H1 (cell line): ENCODE results near the gene OCSTAMP. TPM values are rescaled to one million over a fixed set of nuclear protein-coding genes. Genes with fewer than 3 reads are reported as not detected.

Experiments used
- CTCF ChIA-PET: fragments of 300-600 bp; sonication (Branson Sonifier 250); formaldehyde crosslinking; loops from one replicate; lab custom pipeline; 2021; ENCODE audit not compliant: partially characterized antibody; lab: Charles Lee
- POLR2A ChIA-PET: fragments of 300-600 bp; sonication (Branson Sonifier 250); formaldehyde crosslinking; loops from one replicate; lab custom pipeline; 2021; ENCODE audit warnings: inconsistent platforms; ENCODE audit not compliant: partially characterized antibody; lab: Charles Lee
- DNase-seq, 2 experiments: peaks; one replicate each; pipeline versions ENCODE4 v3.0.0 to v3.0.0-alpha.2; 2010 to 2022; ENCODE audit warnings: low spot score in 2 of 2, low read depth in 1 of 2, mixed read lengths in 1 of 2
- FAIRE-seq: peaks from 2 replicates; lab custom pipeline; 2011; peaks lifted over from hg19 to GRCh38; lab: Jason Lieb, UNC
- H2AFZ ChIP-seq: 2 replicates; pipeline ENCODE4 v1.8.1; 2012; ENCODE audit warnings: low read length, inconsistent platforms
- H2AK5ac ChIP-seq: 2 replicates; pipeline ENCODE4 v1.6.1; 2013; ENCODE audit warnings: low read depth, low read length
- H2BK120ac ChIP-seq: replicated peaks from 2 replicates; pipeline ENCODE3; 2013; ENCODE audit warnings: low read depth, low read length, inconsistent platforms
- H2BK12ac ChIP-seq: 2 replicates; pipeline ENCODE4 v1.6.1; 2013; ENCODE audit warnings: low read depth, low read length
- H2BK15ac ChIP-seq: 2 replicates; pipeline ENCODE4 v1.6.1; 2013; ENCODE audit warnings: low read length
- H2BK20ac ChIP-seq: 2 replicates; pipeline ENCODE4 v1.6.1; 2013; ENCODE audit warnings: low read length
- H2BK5ac ChIP-seq: 2 replicates; pipeline ENCODE4 v1.6.1; 2013; ENCODE audit warnings: low read depth, low read length
- H3K14ac ChIP-seq: 2 replicates; pipeline ENCODE4 v1.6.1; 2013; ENCODE audit warnings: inconsistent platforms; ENCODE audit not compliant: insufficient read length
- H3K18ac ChIP-seq: 2 replicates; pipeline ENCODE4 v1.6.1; 2013; ENCODE audit warnings: low read length; ENCODE audit errors: extremely low read depth
- H3K23ac ChIP-seq: 2 replicates; pipeline ENCODE4 v1.6.1; 2013; ENCODE audit warnings: inconsistent platforms; ENCODE audit not compliant: insufficient read length
- H3K23me2 ChIP-seq: 2 replicates; pipeline ENCODE4 v1.6.1; 2013; ENCODE audit warnings: low read depth, low read length
- H3K27ac ChIP-seq: 2 replicates; pipeline ENCODE4 v1.6.1; 2011; ENCODE audit warnings: low read depth, low read length, inconsistent platforms
- H3K27me3 ChIP-seq, 4 experiments: replicated peaks in 1 of 4; 1 replicate in 1 of 4; 2 replicates in 3 of 4; pipeline versions ENCODE4 v1.6.1 to v1.8.1; 2011 to 2013; ENCODE audit warnings: low read length in 3 of 4, mild to moderate bottlenecking in 3 of 4, inconsistent platforms in 2 of 4, mixed read lengths in 2 of 4, moderate library complexity in 1 of 4; ENCODE audit not compliant: control insufficient read depth in 3 of 4, insufficient read depth in 3 of 4; ENCODE audit errors: extremely low read depth in 1 of 4
- H3K36me3 ChIP-seq, 4 experiments: 2 replicates each; pipeline versions ENCODE4 v1.6.1 to v1.8.1; 2011 to 2013; ENCODE audit warnings: mild to moderate bottlenecking in 4 of 4, low read length in 3 of 4, moderate library complexity in 2 of 4, control low read depth in 1 of 4, inconsistent platforms in 1 of 4; ENCODE audit not compliant: insufficient read depth in 4 of 4, control insufficient read depth in 2 of 4
- H3K4ac ChIP-seq: replicated peaks from 2 replicates; pipeline ENCODE3; 2013; ENCODE audit warnings: low read length, low read depth, mixed read lengths, inconsistent platforms; ENCODE audit not compliant: insufficient read length
- H3K4me1 ChIP-seq, 4 experiments: replicated peaks in 1 of 4; 1 replicate in 1 of 4; 2 replicates in 3 of 4; pipeline versions ENCODE4 v1.6.1 to v1.8.1; 2011 to 2013; ENCODE audit warnings: low read length in 3 of 4, inconsistent platforms in 2 of 4, mixed read lengths in 1 of 4; ENCODE audit not compliant: insufficient read depth in 4 of 4, control insufficient read depth in 3 of 4
- H3K4me2 ChIP-seq, 2 experiments: 2 replicates each; pipeline versions ENCODE4 v1.6.1 to v1.8.1; 2011 to 2013; ENCODE audit warnings: low read depth in 2 of 2, low read length in 2 of 2, control low read depth in 1 of 2, inconsistent platforms in 1 of 2, mild to moderate bottlenecking in 1 of 2; ENCODE audit not compliant: insufficient read depth in 1 of 2
- H3K4me3 ChIP-seq, 4 experiments: fragments of 200-600, 300-600 bp in 1 of 4; sonication (generic), shearing (Covaris generic), sonication (Bioruptor Twin) in 1 of 4; 2 replicates each; pipeline versions ENCODE4 v1.5.1 to v1.8.1; 2011 to 2016; ENCODE audit warnings: low read length in 4 of 4, low read depth in 3 of 4, control low read depth in 2 of 4, inconsistent platforms in 2 of 4, mild to moderate bottlenecking in 2 of 4, mixed read lengths in 1 of 4, moderate library complexity in 1 of 4; ENCODE audit not compliant: insufficient read depth in 2 of 4; ENCODE audit errors: extremely low read depth in 1 of 4
- H3K56ac ChIP-seq: replicated peaks from 2 replicates; pipeline ENCODE3; 2013; ENCODE audit warnings: low read depth, mild to moderate bottlenecking, mixed read lengths, low read length, inconsistent platforms; ENCODE audit not compliant: insufficient read length
- H3K79me1 ChIP-seq: 2 replicates; pipeline ENCODE4 v1.6.1; 2013; ENCODE audit warnings: low read depth, low read length, control low read depth
- H3K79me2 ChIP-seq, 2 experiments: 2 replicates each; pipeline versions ENCODE4 v1.6.1 to v1.8.1; 2012 to 2013; ENCODE audit warnings: low read length in 2 of 2, mild to moderate bottlenecking in 2 of 2, inconsistent platforms in 1 of 2; ENCODE audit not compliant: insufficient read depth in 2 of 2, control insufficient read depth in 1 of 2
- H3K9ac ChIP-seq, 4 experiments: replicated peaks in 1 of 4; 1 replicate in 1 of 4; 2 replicates in 3 of 4; pipeline versions ENCODE4 v1.6.1 to v1.8.1; 2011 to 2013; ENCODE audit warnings: low read depth in 3 of 4, low read length in 3 of 4, control low read depth in 2 of 4, mild to moderate bottlenecking in 2 of 4, moderate library complexity in 2 of 4, inconsistent platforms in 1 of 4; ENCODE audit errors: extremely low read depth in 1 of 4
- H3K9me3 ChIP-seq, 2 experiments: 2 replicates each; pipeline versions ENCODE4 v1.6.1 to v1.8.1; 2012 to 2013; ENCODE audit warnings: mild to moderate bottlenecking in 2 of 2, moderate library complexity in 2 of 2, control low read depth in 1 of 2, inconsistent platforms in 1 of 2, low read depth in 1 of 2, low read length in 1 of 2, mixed read lengths in 1 of 2; ENCODE audit not compliant: insufficient read depth in 2 of 2
- H4K20me1 ChIP-seq, 2 experiments: replicated peaks in 1 of 2; 2 replicates each; pipeline versions ENCODE3 to v1.8.1; 2011 to 2013; ENCODE audit warnings: inconsistent platforms in 2 of 2, low read length in 2 of 2, mild to moderate bottlenecking in 1 of 2; ENCODE audit not compliant: insufficient read depth in 2 of 2, control insufficient read depth in 1 of 2
- H4K5ac ChIP-seq: 2 replicates; pipeline ENCODE4 v1.6.1; 2013; ENCODE audit warnings: low read length, low read depth, mixed read lengths, inconsistent platforms; ENCODE audit not compliant: insufficient read length
- H4K8ac ChIP-seq: 2 replicates; pipeline ENCODE4 v1.8.0; 2013; ENCODE audit warnings: mild to moderate bottlenecking, moderate library complexity, low read length, inconsistent platforms; ENCODE audit not compliant: insufficient read depth; ENCODE audit errors: extremely low read depth
- H4K91ac ChIP-seq: replicated peaks from 2 replicates; pipeline ENCODE3; 2013; ENCODE audit warnings: low read length, mixed read lengths, inconsistent platforms; ENCODE audit not compliant: insufficient read length
- CTCF ChIP-seq, 3 experiments: IDR thresholded peaks; 1 replicate in 2 of 3; 2 replicates in 1 of 3; pipeline versions ENCODE4 v1.5.1 to v1.6.1; 2011; ENCODE audit warnings: low read length in 3 of 3, mild to moderate bottlenecking in 3 of 3, inconsistent platforms in 2 of 3, low read depth in 1 of 3, moderate library complexity in 1 of 3; ENCODE audit not compliant: insufficient read depth in 1 of 3; ENCODE audit errors: control extremely low read depth in 1 of 3
- EP300 ChIP-seq, 2 experiments: IDR thresholded peaks; 1 replicate in 1 of 2; 2 replicates in 1 of 2; pipeline ENCODE4 v1.6.1; 2011 to 2012; ENCODE audit warnings: low read depth in 2 of 2, low read length in 2 of 2, mild to moderate bottlenecking in 2 of 2, borderline replicate concordance in 1 of 2, inconsistent platforms in 1 of 2, moderate library complexity in 1 of 2
- GTF2F1 ChIP-seq: IDR thresholded peaks from 2 replicates; pipeline ENCODE4 v1.6.1; 2012; ENCODE audit warnings: low read depth, low read length, improper control_type of control experiment, borderline replicate concordance
- RAD21 ChIP-seq, 2 experiments: IDR thresholded peaks in 1 of 2; conservative IDR thresholded peaks in 1 of 2; 2 replicates each; pipeline ENCODE4 v1.6.1; 2011; ENCODE audit warnings: low read depth in 2 of 2, low read length in 2 of 2, improper control_type of control experiment in 1 of 2, inconsistent platforms in 1 of 2, mild to moderate bottlenecking in 1 of 2, moderate library complexity in 1 of 2
- ZNF274 ChIP-seq: IDR thresholded peaks from 2 replicates; pipeline ENCODE4 v1.7.0; 2012; ENCODE audit warnings: low read length, borderline replicate concordance; ENCODE audit errors: extremely low read depth
- WGBS, 2 experiments: shearing (Covaris generic) in 1 of 2; methylation state at CpG; one replicate each; pipeline versions ENCODE4 v1.1.6 to v1.1.7; 2013 to 2015; ENCODE audit warnings: low lambda C conversion rate in 2 of 2, mixed read lengths in 2 of 2, inconsistent platforms in 1 of 2, low coverage in 1 of 2, missing lambda C conversion rate in 1 of 2; ENCODE audit not compliant: insufficient replicate concordance in 2 of 2, insufficient coverage in 1 of 2, insufficient read length in 1 of 2; ENCODE audit errors: extremely low coverage in 1 of 2, missing lambda C conversion rate in 1 of 2; 5-methylcytosine and 5-hydroxymethylcytosine counted together
- polyA plus RNA-seq, 7 experiments: library from polyadenylated mRNA; depleted of rRNA in 3 of 7; stranded (reverse) in 5 of 7; unstranded in 2 of 7; fragments of >200 nt in 5 of 7; fragments of 200-250 nt in 2 of 7; gene quantifications; 1 replicate in 5 of 7; 2 replicates in 1 of 7; 4 replicates in 1 of 7; pipeline versions ENCODE4 v1.2.1 to v1.2.3, GENCODE V29; 2011 to 2013; ENCODE audit warnings: missing spikeins in 2 of 7, mixed read lengths in 2 of 7
- total RNA-seq: library from RNA; stranded (reverse); fragmentation: NEBNext Ultra II Directional; extraction: Animal tissue kit (Norgen Biotek cat#: 25700); gene quantifications from 2 replicates; pipeline ENCODE4 v1.2.1, GENCODE V29; 2021

The OCSTAMP gene
- total and polyA plus RNA-seq, 2 of the 8 experiments (the other 6 are each of a cell fraction or from before 2014, with no cell fraction given) = 0.09 to 0.13 TPM

GRCh38 chr20:46592580-46593362 lies 42.3 kb upstream of the OCSTAMP start:
- Histone ChIP-seq H3K79me1 (no peaks in the 10 kb centered on the region), H3K36me3 (0 out of 8 replicates have a peak, but pooled peaks cover 0 to 5% (median 0%) of the 10 kb centered on the region in 4 experiments), H3K27ac (no peak overlapping the region), H2BK12ac (no peak overlapping the region), H2AK5ac (no peak overlapping the region), H3K4me2 (no peak overlapping the region), H2BK20ac (no peak overlapping the region), H3K23me2 (no peaks in the 10 kb centered on the region; the same call in 1 of the 2 replicates), H4K20me1 (no peaks in the 10 kb centered on the region), H3K79me2 (no peaks in the 10 kb centered on the region), H3K56ac (no peak overlapping the region), H2BK120ac (no peak overlapping the region), H3K4ac (no peak overlapping the region), H3K18ac (no peak overlapping the region), H4K8ac (no peak overlapping the region)
- CTCF ChIA-PET = interaction anchor here (1.3 to 2.0 kb wide), 2 partner anchors 38 to 54 kb away, joined by 3 to 7 read pairs; no protein-coding TSS in a partner anchor
- DNase-seq = no peak
- WGBS, 2 experiments = 93% methylated on average over 4 of the region's 4 CpGs; no CpG with 5 or more reads in 1 of the 2 experiments
- TF ChIP-seq GTF2F1 = no peak
- TF ChIP-seq ZNF274 = no peak
- TF ChIP-seq CTCF (IDR thresholded peaks at IDR 0.05; ENCODE audit: control extremely low read depth in 1 of 3, insufficient read depth in 1 of 3, low read depth in 1 of 3, low read length in 3 of 3) = peak; percentile 39 to 56 (median 51); a peak in 3 of 4 replicates
- TF ChIP-seq RAD21 (IDR thresholded peaks at IDR 0.05 in 1 of 2, conservative IDR thresholded peaks at IDR 0.05 in 1 of 2; ENCODE audit: low read depth in 2 of 2, low read length in 2 of 2) = peak in 1 of 2 experiments; percentile 46; a peak in 1 of 4 replicates
- TF ChIP-seq EP300 (IDR thresholded peaks at IDR 0.05; ENCODE audit: borderline replicate concordance in 1 of 2, low read depth in 2 of 2, low read length in 2 of 2) = no peak
- TF ChIP-seq, all 59 proteins: peak for 2
- H2BK5ac ChIP-seq = no peak overlapping the region
- no peak overlapping the region for H3K9ac ChIP-seq
- H2AFZ ChIP-seq = no peak overlapping the region
- H3K23ac ChIP-seq = no peak overlapping the region
- FAIRE-seq = no peak
- no peak overlapping the region for H2BK15ac ChIP-seq
- no peak overlapping the region for H3K14ac ChIP-seq
- H4K5ac ChIP-seq = no peak overlapping the region
- H3K27me3 ChIP-seq = no peaks in the 10 kb centered on the region
- POLR2A ChIA-PET = interaction anchor here (1.1 kb wide), 1 partner anchor 95 kb away, joined by 3 read pairs; no protein-coding TSS in a partner anchor
- no peaks in the 10 kb centered on the region for H3K9me3 ChIP-seq
- no peak overlapping the region for H4K91ac ChIP-seq
- H3K4me3 ChIP-seq = no peak overlapping the region
- peaks cover 0 to 8% (median 6%) of the 10 kb centered on the region in 4 experiments; a peak in 4 of 7 replicates for H3K4me1 ChIP-seq
